Measurements from ENCODE around the gene AHRR. TPM values are rescaled to one million over a fixed set of nuclear protein-coding genes. Genes with fewer than 3 reads are reported as not detected.
"Not testable (repeated sequence)": the region's sequence is repeated elsewhere in the genome, so short reads cannot be mapped to it uniquely, and the experiment has no call there.

Gene AHRR
- total RNA-seq, 1 donor from 2014 or later = 4.5 TPM

DNA sequence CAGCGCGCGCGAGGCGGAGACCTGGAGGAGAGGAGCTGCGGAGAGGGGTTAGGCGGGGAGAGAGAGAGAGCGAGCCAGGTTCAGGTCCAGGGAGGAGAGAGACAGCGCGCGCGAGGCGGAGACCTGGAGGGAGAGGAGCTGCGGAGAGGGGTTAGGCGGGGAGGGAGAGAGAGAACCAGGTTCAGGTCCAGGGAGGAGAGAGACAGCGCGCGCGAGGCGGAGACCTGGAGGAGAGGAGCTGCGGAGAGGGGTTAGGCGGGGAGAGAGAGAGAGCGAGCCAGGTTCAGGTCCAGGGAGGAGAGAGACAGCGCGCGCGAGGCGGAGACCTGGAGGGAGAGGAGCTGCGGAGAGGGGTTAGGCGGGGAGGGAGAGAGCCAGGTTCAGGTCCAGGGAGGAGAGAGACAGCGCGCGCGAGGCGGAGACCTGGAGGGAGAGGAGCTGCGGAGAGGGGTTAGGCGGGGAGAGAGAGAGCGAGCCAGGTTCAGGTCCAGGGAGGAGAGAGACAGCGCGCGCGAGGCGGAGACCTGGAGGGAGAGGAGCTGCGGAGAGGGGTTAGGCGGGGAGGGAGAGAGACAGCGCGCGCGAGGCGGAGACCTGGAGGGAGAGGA, 152.8 kb downstream of the AHRR start:
- DNase-seq (ENCODE audit: low read depth in 2 of 2) = not testable (repeated sequence)

DNA sequence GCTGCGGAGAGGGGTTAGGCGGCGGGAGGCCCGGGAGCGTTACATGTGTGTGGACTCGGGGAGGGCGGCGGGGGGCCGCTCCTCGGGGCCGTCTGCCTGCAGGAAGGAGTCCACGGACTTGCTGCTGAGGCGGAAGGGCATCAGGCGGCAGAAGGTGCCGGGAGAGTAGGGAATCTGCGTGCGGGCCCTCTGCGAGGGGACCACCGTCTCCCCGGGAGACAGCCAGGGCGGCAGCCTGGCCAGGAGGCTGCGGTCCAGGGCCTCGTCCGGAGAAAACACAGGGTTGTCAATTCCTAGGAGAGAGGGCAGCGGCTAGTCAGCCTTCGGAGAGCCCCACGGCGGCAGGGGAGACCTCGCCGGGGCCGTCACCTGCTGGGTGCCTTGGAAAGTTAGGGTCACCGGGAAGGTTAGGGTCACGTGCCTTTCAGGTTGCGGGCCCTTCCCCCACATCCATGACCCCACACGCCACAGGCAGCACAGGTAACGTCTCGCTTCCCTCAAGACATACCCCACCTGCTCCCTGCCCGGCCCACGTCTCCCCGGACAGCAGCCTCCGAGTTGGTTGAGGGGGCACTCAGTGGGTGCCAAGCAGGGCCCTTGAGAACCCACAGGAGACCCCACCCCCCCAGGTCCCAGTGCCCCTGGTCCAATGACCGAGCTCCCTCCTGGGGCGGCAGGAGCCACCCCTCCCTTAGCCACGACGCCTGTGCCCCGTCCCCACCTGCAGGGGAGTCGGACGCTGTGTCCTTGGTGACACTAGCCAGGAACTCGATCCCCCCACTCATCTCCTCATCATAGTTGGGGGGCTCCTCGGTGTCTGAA, 153.5 kb downstream of the AHRR start:
- no peak for DNase-seq (ENCODE audit: low read depth in 2 of 2)

DNA sequence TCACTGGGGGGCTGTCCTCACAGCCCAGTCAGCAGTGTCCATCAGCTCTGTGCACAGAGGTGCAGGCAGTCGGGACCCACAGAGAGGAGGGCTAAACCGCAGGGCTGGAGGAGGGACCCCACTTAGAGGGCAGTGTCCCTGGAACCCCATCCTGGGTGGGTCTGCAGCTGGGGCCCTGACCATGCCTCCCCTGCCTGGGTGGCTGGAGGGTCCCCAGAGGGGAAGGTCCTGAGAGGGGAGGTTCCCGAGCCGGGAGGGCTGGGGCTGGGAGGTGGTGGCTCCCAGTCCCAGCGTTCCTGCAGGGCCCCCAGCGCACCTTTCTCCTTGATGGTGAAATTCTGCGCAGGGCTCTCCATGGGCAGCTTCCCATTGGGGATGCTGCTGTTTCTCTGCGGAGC, 154.2 kb downstream of the AHRR start:
- DNase-seq (ENCODE audit: low read depth in 2 of 2) = no peak

DNA sequence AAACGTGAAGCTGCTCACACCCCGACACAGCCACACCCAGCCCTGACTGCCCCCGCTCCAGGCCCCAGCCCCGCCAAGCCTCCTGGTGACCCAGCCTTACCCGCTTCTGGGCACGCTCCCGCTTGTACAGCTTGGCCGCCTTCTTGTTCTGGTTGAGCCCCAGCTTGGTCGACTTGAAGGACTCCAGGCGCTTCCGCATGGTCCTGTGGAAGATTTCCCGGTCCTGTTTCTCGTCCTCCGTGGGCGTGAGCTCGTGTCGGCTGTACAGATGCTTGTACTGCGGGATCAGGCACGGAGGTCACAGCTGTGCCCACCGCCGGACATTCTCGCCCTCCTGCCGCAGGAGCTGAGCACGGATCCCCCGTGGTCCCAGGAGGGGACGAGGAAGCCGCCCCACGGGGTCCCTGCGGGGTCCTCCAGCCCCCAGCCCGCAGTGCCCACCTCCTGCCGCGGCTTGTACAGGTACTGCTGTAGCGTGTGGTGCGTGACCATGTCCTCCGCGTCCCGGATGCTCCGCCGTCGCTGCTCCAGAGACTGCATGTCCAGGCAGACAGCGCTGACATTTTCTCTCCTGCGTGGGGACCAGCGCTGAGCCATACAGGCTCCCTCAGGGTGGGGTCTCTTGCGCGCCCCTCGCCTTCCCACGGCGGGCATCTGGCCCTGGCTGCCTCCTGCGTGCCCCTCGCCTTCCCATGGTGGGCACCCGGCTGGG, 154.7 kb downstream of the AHRR start:
- no peak for DNase-seq (ENCODE audit: low read depth in 2 of 2)

DNA sequence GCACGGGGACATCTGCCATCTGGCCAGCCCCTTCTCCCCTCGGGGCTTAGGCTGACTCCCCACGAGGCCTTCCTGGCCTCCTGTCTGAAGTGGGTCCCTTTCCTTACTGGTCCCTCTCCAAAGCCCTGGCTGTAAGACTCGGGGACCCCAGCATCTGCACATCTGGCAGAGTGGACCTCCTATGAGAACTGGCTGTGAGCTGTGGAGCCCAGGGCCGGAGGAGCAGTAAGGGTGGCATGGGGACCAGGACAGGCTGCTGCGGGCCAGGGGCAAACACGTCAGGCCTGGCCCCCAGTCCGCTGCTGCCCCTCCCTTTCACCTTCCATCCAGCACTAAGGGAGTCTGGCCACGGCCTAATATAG, 155.3 kb downstream of the AHRR start:
- DNase-seq (ENCODE audit: low read depth in 2 of 2) = no peak

DNA sequence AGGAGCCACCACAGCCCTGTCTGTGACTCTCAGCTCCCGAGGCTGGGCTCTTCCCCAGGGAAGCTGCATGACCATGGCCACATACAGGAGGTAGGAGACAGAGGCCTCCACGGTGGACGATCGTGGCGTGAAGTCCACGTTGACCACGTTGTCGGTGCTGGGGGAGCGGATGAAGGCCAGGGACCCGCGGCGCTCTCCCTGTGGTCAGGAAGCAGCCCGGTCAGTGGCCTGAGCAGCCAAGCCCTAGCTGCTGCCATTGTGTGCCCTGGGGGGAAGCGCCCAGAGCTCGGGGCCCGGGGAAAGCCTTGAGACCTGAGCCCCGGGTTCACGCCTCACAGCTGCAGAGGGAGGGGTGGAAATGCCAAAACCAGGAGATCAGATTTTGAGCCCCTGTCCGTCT, 155.7 kb downstream of the AHRR start:
- no peak for DNase-seq (ENCODE audit: low read depth in 2 of 2)

DNA sequence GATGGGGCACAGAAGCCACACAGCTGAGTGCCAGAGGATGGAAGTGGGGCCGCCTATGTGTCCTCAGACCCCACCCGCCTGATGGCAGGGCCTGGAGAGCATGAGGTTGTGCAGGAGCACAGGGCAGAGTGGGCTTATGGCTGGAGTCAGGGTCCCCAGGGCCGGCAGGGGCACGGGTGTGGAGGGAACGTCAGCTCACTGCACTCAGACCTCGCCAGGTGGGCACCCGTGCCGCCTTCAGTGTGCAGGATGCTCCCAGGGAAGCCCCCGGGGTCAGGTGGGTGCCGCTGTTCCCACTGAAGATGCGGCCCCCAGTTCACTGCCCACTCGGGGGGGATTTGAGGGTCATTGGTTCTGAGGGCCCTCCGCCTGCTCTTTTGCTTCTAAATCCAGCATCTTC, 156.4 kb downstream of the AHRR start:
- DNase-seq (ENCODE audit: low read depth in 2 of 2) = no peak

DNA sequence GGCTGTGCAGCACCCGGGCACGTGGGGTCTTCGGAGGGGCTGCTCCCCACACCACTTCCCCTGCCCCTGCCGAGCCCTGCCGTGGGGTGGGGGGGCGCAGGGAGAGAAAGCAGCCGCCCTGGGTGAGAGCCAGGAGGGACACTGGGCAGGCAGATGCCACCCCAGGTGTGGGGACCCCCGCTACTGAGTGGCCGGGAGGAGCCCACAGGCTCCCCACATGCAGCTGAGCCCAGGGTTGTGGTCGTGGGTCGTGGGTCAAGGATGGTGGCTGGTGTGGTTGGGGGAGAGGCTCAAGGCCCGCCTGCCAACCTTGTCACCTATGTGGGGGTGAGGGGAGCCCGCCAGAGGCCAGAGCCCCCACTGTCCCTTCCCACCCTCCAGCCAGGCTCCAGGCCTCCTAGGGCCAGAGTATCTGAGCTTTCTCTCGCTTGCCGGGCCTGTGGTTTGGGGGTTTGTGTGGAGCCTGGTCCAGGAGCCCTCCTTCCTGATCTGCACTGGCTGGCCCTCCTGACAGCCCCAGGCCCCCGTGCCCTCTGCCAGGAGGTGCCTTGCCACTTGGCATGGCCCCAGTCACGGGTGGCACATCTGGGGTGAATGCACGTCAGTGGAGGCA, 157.0 kb downstream of the AHRR start:
- no peak for DNase-seq (ENCODE audit: low read depth in 2 of 2)

DNA sequence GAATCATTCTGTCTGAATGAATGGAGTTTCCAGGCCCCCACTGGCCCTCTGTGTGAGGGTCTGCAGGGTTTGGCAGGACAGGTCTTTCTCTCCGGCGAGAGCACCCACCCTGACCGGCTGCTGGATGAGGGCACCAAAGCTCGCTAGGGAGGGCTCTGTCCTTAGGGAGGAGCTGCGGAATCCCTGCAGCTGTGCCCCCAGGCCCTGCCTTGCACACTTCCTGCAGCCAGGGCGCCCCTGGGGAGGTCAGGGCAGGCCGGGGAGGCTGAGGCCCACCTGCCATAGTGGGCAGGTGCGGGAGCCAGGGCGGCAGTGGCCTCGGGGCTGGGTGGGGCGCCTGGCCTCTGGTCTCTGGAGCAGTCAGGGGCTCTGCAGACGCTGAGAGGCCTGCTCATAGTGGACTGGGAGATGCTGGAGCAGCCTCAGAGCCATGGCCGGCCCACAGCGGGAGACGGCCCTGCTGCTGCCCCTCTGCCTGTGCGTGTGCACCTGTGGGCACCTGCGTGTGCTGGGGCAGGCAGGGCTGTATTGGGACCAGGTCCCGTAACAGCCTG, 157.5 kb downstream of the AHRR start:
- no peak for DNase-seq (ENCODE audit: low read depth in 2 of 2)

DNA sequence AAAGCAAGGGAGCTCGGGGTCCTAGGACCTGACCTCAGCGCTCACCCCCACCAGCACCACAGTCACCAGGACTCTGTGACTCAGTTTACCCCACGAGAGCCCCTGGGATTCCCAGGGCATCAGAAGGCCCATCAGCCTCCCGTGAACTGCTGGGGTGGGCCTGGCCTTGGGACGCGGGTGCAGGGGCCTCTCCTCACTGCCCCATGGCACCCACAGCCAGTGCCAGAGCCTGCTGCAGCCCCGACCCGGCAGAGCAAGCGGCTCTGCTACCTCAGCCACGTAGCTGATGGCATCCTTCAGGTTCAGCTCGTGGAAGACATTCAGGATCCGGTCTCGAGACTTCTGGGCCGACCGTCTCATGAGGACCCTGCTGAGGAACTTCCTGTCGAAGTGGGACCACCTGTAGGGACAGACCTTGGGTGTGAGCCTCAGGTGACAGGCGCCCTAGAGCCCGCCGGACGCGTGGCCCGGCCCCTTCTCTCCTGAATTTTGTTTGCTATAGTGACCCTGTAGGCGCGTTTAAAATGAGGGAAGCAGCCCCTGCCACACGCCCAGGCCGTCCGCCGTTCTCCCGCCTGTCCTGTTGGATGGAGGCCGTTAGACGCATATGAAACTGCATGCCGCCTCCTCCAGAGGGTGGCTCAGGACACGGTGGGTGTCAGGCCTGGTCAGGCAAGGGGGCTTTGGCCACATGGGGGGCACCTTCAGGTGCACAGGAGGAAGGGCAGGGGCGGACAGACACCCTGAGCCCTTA, 158.2 kb downstream of the AHRR start:
- DNase-seq (ENCODE audit: low read depth in 2 of 2) = no peak

DNA sequence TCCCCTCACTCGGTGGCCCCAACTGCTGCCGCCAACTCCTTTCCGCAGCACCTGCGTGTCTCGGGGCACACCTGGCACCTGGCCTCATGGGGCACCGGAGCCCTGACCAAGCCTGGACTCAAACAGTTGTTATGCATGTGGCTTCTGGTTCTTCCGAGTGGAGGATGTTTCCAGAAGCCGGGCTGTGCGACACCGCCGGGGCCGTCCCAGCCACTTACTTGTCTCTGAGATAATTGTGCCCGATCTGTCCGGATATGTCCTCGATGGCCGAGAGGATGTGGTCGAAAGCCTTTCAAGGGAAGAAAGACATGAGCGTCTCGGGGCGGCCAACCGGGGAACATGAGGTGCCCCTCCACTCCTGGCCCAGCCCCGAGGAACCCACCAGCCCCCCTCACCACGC, 159.8 kb downstream of the AHRR start:
- DNase-seq (ENCODE audit: low read depth in 2 of 2) = no peak

DNA sequence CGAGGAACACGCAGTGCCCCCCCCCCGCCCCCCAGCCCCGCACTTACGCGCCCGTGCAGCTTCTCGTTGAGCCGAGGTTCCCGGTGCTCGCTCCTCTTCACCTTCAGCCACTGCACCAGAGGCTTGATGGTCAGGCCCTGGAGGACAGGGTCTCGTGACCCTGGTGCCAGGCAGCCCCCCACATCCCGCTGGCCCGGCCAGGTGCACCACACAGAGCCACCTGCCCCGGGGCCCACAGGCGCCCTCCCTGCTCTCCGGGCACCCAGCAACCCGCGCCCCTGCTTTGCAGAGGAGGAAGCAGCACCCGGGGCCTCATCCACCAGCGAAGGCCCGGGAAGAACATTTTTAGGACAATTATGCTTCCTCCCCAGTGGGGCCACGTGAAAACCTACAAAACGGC, 160.5 kb downstream of the AHRR start:
- DNase-seq (ENCODE audit: low read depth in 2 of 2) = no peak

DNA sequence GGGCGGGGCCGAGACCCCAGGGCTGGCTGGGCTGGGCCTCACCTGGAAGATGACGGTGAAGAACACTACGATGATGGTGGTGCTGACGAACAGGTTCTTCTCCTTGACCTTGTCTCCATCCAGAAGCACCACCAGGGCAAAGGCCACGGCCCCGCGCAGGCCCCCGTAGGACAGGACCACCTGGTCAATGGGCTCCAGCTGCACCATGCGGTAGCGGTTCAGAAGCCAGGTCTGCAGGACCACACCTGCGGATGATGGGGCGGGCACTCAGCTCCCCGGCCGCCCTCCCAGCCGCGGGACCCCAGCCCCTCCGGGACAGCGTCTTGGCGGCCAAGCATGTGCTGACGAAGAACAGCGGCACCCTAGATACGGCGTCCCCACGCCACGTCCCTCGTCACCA, 161.0 kb downstream of the AHRR start:
- no peak for DNase-seq (ENCODE audit: low read depth in 2 of 2)

DNA sequence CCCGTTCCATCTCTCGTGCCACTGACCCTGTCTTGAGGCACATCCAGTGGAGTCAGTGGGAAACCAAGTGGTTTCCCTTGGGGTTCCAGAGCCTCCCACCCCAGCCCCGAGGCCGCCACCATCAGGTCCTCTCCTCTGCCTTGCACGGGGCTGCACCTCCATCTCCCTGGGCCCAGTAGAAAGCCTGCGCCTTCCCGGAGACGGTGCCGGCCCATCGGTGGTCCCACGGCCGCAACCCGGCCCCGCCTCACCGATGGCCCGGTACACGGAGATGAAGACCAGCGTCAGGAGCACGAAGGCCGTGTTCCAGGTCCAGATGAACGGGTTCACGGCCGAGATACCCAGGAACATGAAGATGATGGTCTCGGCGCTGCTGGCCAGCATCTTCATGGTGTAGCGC, 161.5 kb downstream of the AHRR start:
- DNase-seq (ENCODE audit: low read depth in 2 of 2) = no peak

DNA sequence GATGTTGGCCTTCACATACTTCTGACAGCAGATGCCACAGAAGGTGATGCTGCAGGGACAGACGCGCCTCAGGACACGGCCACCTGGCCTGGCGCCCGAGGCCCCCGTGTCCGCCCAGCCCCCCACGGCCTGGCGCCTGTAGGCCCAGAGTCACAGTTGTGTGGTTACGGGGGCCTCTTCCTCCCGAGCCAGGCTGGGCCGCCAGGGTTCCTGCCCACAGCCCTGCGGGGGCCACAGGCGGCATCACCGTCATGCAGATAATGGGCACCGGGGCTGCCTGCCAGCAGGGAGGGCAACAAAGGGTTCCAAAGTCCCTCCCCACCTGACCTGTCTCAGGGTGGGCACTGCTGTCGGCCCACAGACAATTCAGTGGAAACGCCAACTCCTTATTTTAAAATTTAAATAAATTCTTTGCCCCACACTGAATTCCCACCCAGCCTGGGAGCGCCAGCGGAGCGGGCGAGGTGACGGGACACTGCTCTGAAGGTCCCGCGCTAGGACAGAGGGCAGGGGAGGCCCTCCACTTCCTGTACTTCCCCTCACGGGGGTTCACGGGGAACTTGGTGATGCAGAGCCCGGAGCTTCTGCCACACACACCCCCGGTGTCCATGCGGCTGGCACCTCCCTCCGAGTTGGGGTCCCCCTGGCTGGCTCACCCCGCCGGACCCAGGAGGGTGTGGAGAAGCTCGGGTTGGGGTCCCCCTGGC, 162.1 kb downstream of the AHRR start:
- no peak for DNase-seq (ENCODE audit: low read depth in 2 of 2)

DNA sequence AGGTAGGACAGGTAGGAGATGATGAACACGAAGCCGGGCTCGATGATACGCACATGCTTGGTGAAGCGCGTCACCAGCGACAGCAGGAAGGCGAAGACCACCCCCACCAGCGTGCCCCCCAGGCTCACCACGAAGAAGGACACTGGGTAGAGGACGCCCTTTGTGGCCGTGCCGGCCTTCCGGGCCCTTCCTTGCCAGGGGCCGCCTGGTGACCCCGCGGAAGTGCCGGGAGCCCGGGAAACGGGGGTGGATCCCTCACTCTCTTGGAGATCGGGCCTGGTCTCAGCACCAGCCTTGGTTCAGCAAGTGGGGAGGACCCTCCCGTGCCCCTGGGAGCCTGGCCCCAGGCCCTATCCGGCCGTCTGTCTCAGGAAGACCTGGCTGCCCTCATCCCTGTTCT, 163.0 kb downstream of the AHRR start:
- no peak for DNase-seq (ENCODE audit: low read depth in 2 of 2)

DNA sequence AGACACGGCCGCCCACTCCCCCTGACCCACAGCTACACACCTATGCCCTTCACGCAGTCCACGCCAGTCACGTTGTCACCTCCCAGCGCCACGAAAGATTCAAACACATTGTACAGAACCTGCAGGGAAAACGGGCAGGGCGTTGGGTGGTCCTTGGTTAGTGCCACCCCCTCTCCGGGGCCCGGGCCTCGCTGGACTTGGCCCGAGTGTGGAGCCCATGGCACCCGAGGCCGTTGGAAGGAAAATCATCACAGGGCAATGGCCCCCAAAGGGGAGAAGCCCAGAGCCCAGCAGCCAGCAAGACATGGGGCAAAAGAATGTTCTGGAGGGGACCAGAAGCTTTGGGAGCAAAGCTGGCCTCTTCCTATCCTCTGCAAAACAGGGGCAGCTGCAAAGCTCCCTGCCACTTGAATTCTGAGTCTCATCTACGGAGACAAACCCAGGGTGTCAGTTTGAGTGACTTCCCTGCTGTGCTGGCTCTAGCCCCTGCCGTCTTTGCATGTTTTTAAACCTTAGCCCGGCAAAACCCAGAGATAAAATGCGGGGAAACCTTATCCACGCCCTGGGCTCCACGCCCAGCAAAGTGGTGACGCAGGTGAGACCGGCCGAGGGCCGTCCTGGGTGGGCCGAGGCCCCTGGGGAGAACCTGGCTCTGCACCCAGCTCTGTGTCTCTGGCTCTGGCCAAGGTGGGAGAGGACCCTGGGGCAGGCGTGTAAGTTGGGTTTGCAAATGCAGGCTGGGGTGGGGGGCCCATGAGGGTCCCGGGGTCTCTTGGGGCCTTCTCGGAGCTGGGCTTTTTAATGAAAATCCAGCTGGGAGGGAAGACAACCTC, 163.8 kb downstream of the AHRR start:
- DNase-seq (ENCODE audit: low read depth in 2 of 2) = no peak

DNA sequence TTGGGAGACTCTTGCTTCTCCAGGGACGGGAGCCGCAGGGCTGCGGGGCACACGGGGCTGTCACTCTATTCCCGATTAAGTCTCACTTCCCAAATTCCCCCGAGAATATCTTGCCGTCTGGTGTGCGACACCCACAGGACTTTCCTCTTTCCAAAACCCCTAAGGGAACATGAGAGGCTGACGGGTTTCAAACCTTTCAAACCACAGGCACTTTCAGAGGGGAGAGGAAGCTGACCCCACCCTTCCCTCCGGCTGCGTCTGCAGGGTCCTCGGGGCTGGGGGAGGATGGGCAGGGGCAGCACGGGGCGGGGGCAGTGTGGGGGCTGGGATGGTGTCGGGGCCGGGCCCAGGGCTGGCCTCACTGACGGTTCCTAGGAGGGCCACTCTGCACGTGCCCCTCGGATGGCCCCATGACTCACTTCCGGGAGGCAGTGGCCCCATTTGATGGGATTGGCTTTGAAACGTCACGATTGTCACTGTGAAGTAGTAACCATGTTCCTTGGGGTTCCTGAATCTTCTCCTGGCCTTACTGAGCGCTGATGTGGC, 164.5 kb downstream of the AHRR start:
- no peak for DNase-seq (ENCODE audit: low read depth in 2 of 2)

DNA sequence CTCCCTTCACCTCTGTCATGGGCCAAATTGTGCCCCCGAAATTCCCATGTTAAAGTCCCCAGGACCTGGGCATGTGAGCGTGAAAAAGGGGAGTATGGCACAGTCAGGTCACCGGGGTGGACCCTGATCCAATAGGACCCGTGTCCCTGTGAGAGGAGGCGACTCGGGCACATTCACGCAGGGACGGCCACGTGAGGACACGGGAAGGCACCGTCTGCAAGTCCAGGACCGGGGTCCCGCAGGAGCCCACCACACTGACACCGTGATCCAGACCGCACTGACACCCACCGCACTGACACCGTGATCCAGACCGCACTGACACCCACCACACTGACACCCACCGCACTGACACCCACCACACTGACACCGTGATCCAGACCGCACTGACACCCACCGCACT, 165.1 kb downstream of the AHRR start:
- DNase-seq (ENCODE audit: low read depth in 2 of 2) = not testable (repeated sequence)
